ENCODE results near the gene MDFIC.

- TF ChIP-seq, protein P1, sequence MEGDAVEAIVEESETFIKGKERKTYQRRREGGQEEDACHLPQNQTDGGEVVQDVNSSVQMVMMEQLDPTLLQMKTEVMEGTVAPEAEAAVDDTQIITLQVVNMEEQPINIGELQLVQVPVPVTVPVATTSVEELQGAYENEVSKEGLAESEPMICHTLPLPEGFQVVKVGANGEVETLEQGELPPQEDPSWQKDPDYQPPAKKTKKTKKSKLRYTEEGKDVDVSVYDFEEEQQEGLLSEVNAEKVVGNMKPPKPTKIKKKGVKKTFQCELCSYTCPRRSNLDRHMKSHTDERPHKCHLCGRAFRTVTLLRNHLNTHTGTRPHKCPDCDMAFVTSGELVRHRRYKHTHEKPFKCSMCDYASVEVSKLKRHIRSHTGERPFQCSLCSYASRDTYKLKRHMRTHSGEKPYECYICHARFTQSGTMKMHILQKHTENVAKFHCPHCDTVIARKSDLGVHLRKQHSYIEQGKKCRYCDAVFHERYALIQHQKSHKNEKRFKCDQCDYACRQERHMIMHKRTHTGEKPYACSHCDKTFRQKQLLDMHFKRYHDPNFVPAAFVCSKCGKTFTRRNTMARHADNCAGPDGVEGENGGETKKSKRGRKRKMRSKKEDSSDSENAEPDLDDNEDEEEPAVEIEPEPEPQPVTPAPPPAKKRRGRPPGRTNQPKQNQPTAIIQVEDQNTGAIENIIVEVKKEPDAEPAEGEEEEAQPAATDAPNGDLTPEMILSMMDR (IDR thresholded peaks at IDR 0.05) = no peak
- TF ChIP-seq POLR2AphosphoS5 (IDR thresholded peaks at IDR 0.05; ENCODE audit: low read depth, low read length) (no peak), SIN3A (IDR thresholded peaks at IDR 0.05; ENCODE audit: borderline replicate concordance, insufficient read depth, low read depth, low read length) (no peak), TCF7L2 (IDR thresholded peaks at IDR 0.05; ENCODE audit: low read depth, low read length) (no peak)
- TF ChIP-seq, protein P2, sequence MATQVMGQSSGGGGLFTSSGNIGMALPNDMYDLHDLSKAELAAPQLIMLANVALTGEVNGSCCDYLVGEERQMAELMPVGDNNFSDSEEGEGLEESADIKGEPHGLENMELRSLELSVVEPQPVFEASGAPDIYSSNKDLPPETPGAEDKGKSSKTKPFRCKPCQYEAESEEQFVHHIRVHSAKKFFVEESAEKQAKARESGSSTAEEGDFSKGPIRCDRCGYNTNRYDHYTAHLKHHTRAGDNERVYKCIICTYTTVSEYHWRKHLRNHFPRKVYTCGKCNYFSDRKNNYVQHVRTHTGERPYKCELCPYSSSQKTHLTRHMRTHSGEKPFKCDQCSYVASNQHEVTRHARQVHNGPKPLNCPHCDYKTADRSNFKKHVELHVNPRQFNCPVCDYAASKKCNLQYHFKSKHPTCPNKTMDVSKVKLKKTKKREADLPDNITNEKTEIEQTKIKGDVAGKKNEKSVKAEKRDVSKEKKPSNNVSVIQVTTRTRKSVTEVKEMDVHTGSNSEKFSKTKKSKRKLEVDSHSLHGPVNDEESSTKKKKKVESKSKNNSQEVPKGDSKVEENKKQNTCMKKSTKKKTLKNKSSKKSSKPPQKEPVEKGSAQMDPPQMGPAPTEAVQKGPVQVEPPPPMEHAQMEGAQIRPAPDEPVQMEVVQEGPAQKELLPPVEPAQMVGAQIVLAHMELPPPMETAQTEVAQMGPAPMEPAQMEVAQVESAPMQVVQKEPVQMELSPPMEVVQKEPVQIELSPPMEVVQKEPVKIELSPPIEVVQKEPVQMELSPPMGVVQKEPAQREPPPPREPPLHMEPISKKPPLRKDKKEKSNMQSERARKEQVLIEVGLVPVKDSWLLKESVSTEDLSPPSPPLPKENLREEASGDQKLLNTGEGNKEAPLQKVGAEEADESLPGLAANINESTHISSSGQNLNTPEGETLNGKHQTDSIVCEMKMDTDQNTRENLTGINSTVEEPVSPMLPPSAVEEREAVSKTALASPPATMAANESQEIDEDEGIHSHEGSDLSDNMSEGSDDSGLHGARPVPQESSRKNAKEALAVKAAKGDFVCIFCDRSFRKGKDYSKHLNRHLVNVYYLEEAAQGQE (IDR thresholded peaks at IDR 0.05; ENCODE audit: insufficient read depth in 1 of 2, low read depth in 2 of 2, low read length in 1 of 2) = no peak
Observed at GRCh38 chr7:114957444-114957843, 35.5 kb downstream of the MDFIC start.
